Loucy (cell line): ENCODE results near the gene UQCR10.

ENCODE experiments used
- EZH2phosphoT487 ChIP-seq: fragments of 200-600 bp; IDR thresholded peaks from 2 replicates; pipeline ENCODE4 v1.6.1; 2018; ENCODE audit warnings: antibody characterized with exemption, mild to moderate bottlenecking, moderate library complexity, borderline replicate concordance
- TF ChIP-seq, protein P1 (sequence below): fragments of 200-600 bp; sonication (generic); conservative IDR thresholded peaks from 2 replicates; pipeline ENCODE4 v1.5.1; 2014; ENCODE audit warnings: mild to moderate bottlenecking, antibody characterized with exemption, low read length

DNA sequence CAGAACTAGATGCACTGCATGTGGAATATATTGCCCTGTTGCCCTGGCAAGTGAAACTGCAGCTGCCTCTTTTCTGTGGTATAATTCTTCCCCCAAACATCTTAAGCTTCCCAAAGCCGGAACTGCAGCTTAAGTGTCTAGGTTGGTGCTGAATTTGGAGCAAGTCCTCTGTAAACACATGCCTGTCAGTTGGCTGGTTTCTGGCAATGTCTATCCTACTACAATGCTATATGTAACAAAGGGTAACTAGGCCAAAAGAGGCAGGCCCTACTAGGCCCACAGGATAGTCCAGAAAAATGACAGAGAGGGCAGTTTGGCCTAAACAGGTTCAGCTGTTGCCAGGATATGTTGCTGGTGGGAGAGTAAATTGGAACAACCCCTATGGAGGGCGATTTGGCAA, 43.0 kb downstream of the UQCR10 start:
- no peak for TF ChIP-seq EZH2phosphoT487
- TF ChIP-seq, protein P1, sequence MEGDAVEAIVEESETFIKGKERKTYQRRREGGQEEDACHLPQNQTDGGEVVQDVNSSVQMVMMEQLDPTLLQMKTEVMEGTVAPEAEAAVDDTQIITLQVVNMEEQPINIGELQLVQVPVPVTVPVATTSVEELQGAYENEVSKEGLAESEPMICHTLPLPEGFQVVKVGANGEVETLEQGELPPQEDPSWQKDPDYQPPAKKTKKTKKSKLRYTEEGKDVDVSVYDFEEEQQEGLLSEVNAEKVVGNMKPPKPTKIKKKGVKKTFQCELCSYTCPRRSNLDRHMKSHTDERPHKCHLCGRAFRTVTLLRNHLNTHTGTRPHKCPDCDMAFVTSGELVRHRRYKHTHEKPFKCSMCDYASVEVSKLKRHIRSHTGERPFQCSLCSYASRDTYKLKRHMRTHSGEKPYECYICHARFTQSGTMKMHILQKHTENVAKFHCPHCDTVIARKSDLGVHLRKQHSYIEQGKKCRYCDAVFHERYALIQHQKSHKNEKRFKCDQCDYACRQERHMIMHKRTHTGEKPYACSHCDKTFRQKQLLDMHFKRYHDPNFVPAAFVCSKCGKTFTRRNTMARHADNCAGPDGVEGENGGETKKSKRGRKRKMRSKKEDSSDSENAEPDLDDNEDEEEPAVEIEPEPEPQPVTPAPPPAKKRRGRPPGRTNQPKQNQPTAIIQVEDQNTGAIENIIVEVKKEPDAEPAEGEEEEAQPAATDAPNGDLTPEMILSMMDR, result no peak
